ENCODE data around the gene PRR15.

- no peak for TF ChIP-seq CTCF (IDR thresholded peaks at IDR 0.05)
- no peak for TF ChIP-seq POLR2A (IDR thresholded peaks at IDR 0.05)
Measured at GRCh38 chr7:29596593-29597178, 33.1 kb downstream of the PRR15 start.
